ENCODE data around the gene PXDN. TPM values are rescaled to one million over a fixed set of nuclear protein-coding genes. Genes with fewer than 3 reads are reported as not detected.

Gene PXDN
- total RNA-seq, 1 experiment from 2014 or later: 96.1 TPM

- intact Hi-C loops (cut with micrococcal nuclease): no loop called here
- H3K27me3 Mint-ChIP-seq (ENCODE audit: insufficient read depth, unreplicated experiment): no peaks in the 10 kb centered on the region
- peaks cover 18% of the 10 kb centered on the region for H3K4me1 Mint-ChIP-seq (ENCODE audit: insufficient read depth, unreplicated experiment)
- ChIA-PET CTCF (no interaction called here), POLR2A (no interaction called here)
- BruUV-seq (replicated peaks): no TSS peak
- H3K27ac Mint-ChIP-seq (ENCODE audit: low read depth, unreplicated experiment): no peak overlapping the region
- H3K4me3 Mint-ChIP-seq (ENCODE audit: unreplicated experiment): no peak overlapping the region
- H3K36me3 Mint-ChIP-seq (ENCODE audit: insufficient read depth, unreplicated experiment): peaks cover 44% of the 10 kb centered on the region
- DNase-seq (ENCODE audit: unreplicated experiment): no peak
- TF ChIP-seq CTCF (IDR thresholded peaks at IDR 0.05; ENCODE audit: unreplicated experiment): no peak
- H3K9me3 Mint-ChIP-seq (ENCODE audit: unreplicated experiment): no peaks in the 10 kb centered on the region
These were observed 87.9 kb downstream of the PXDN start for GRCh38 chr2:1656326-1656960.

GRCh38 chr2:1655461-1655860, 88.9 kb downstream of the PXDN start:
- CTCF ChIA-PET: no interaction called here
- Mint-ChIP-seq H3K9me3 (ENCODE audit: unreplicated experiment) (no peaks in the 10 kb centered on the region), H3K4me3 (ENCODE audit: unreplicated experiment) (no peak overlapping the region), H3K36me3 (ENCODE audit: insufficient read depth, unreplicated experiment) (peaks cover 44% of the 10 kb centered on the region), H3K4me1 (ENCODE audit: insufficient read depth, unreplicated experiment) (peaks cover 18% of the 10 kb centered on the region), H3K27ac (ENCODE audit: low read depth, unreplicated experiment) (no peak overlapping the region), H3K27me3 (ENCODE audit: insufficient read depth, unreplicated experiment) (no peaks in the 10 kb centered on the region)
- TF ChIP-seq CTCF (IDR thresholded peaks at IDR 0.05; ENCODE audit: unreplicated experiment): no peak
- intact Hi-C loops (cut with micrococcal nuclease): no loop called here
- DNase-seq (ENCODE audit: unreplicated experiment): no peak
- POLR2A ChIA-PET: no interaction called here
- BruUV-seq (replicated peaks): no TSS peak

GRCh38 chr2:1654696-1655374, 89.5 kb downstream of the PXDN start:
- peak; percentile 21 for DNase-seq (ENCODE audit: unreplicated experiment)
- no peak for TF ChIP-seq CTCF (IDR thresholded peaks at IDR 0.05; ENCODE audit: unreplicated experiment)
- no peak overlapping the region for H3K4me3 Mint-ChIP-seq (ENCODE audit: unreplicated experiment)
- ChIA-PET POLR2A (interaction anchor here (0.6 to 0.7 kb wide), 3 partner anchors 18 to 1966 kb away, joined by 3 to 4 read pairs (median 3); no protein-coding TSS in a partner anchor), CTCF (interaction anchor here (0.6 to 1.0 kb wide), 2 partner anchors 10 to 1313 kb away, joined by 5 to 6 read pairs; no protein-coding TSS in a partner anchor)
- H3K9me3 Mint-ChIP-seq (ENCODE audit: unreplicated experiment): no peaks in the 10 kb centered on the region
- H3K27me3 Mint-ChIP-seq (ENCODE audit: insufficient read depth, unreplicated experiment): no peaks in the 10 kb centered on the region
- BruUV-seq (replicated peaks): no TSS peak
- peaks cover 18% of the 10 kb centered on the region for H3K4me1 Mint-ChIP-seq (ENCODE audit: insufficient read depth, unreplicated experiment)
- peaks cover 44% of the 10 kb centered on the region for H3K36me3 Mint-ChIP-seq (ENCODE audit: insufficient read depth, unreplicated experiment)
- no peak overlapping the region for H3K27ac Mint-ChIP-seq (ENCODE audit: low read depth, unreplicated experiment)
- intact Hi-C loops (cut with micrococcal nuclease): no loop called here

GRCh38 chr2:1653956-1654695, 90.2 kb downstream of the PXDN start:
- no peak for TF ChIP-seq CTCF (IDR thresholded peaks at IDR 0.05; ENCODE audit: unreplicated experiment)
- H3K9me3 Mint-ChIP-seq (ENCODE audit: unreplicated experiment): no peaks in the 10 kb centered on the region
- DNase-seq (ENCODE audit: unreplicated experiment): peak; percentile 47
- ChIA-PET CTCF (interaction anchor here (0.6 to 1.8 kb wide), 3 partner anchors 11 to 1313 kb away, joined by 4 to 6 read pairs (median 5); no protein-coding TSS in a partner anchor), POLR2A (interaction anchor here (0.6 to 0.7 kb wide), 3 partner anchors 18 to 1967 kb away, joined by 3 to 4 read pairs (median 3); no protein-coding TSS in a partner anchor)
- H3K36me3 Mint-ChIP-seq (ENCODE audit: insufficient read depth, unreplicated experiment): peaks cover 41% of the 10 kb centered on the region
- H3K4me3 Mint-ChIP-seq (ENCODE audit: unreplicated experiment): peak overlapping the region; percentile 36
- H3K27ac Mint-ChIP-seq (ENCODE audit: low read depth, unreplicated experiment): no peak overlapping the region
- no TSS peak for BruUV-seq (replicated peaks)
- H3K27me3 Mint-ChIP-seq (ENCODE audit: insufficient read depth, unreplicated experiment): no peaks in the 10 kb centered on the region
- intact Hi-C loops (cut with micrococcal nuclease): loop anchor here (1.0 kb wide), 1 partner anchor 21 kb away; no protein-coding TSS in a partner anchor
- peaks cover 18% of the 10 kb centered on the region for H3K4me1 Mint-ChIP-seq (ENCODE audit: insufficient read depth, unreplicated experiment)
